Coronary artery (tissue), 2 donors: Measurements from ENCODE around the gene PLAGL1.
A peak's percentile ranks its signal among the peaks of the same experiment; 100 is the strongest.

Experiments
- DNase-seq: peaks from one replicate; pipeline ENCODE4 v3.0.0-alpha.2; 2017; ENCODE audit warnings: low spot score
- H3K27ac ChIP-seq, 2 donors: fragments of 200-600 bp; sonication (generic); one replicate each; pipeline ENCODE4 v1.5.1; 2016 to 2019
- H3K4me3 ChIP-seq: fragments of 200-600 bp; sonication (generic); 2 replicates; pipeline ENCODE4 v1.5.1; 2016; ENCODE audit warnings: mild to moderate bottlenecking, moderate library complexity
- TF ChIP-seq, protein P1 (sequence below): fragments of 200-600 bp; sonication (generic); IDR thresholded peaks from one replicate; pipeline ENCODE4 v1.5.1; 2019; ENCODE audit warnings: antibody characterized with exemption

Gene PLAGL1

DNA sequence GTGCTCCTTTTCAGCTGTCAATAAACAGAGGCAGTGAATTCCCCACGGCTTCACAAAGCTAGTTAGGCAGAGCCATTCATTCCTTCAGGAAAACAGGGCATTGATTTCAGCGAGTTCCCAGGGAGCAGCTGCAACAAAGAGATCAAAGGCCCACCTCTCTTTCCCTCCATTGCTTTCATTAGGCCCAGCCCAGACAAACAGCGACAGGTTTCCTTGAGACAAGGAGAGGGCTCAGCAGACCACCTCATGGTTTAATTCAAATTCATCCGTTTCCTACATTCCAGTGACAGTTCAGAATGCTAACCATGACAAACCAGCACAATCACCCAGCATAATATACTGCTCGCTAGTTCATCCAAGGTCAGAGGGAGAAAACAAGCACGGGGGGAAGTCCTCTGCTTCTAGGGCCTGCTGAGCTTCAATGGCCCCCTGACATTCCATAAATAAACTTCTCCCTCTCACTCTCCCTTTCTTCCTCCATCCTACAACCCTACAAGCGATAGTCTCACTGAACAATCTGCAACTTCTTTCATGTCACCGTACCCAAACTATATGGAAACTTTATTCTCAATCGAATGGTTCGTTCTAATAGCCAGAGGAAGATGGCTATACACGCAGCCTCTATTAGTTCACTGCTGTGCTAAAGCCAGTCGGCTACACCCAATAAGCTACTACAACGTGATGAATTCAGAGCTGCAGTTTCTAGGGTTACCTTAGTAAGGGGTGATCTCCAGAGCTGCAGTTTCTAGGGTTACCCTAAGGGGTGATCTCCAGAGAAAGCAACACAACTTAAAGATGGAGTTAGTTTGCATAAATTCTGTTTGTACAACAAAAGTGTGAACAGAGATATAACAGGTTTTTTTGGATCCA, 34.7 kb downstream of the PLAGL1 start:
- TF ChIP-seq, protein P1, sequence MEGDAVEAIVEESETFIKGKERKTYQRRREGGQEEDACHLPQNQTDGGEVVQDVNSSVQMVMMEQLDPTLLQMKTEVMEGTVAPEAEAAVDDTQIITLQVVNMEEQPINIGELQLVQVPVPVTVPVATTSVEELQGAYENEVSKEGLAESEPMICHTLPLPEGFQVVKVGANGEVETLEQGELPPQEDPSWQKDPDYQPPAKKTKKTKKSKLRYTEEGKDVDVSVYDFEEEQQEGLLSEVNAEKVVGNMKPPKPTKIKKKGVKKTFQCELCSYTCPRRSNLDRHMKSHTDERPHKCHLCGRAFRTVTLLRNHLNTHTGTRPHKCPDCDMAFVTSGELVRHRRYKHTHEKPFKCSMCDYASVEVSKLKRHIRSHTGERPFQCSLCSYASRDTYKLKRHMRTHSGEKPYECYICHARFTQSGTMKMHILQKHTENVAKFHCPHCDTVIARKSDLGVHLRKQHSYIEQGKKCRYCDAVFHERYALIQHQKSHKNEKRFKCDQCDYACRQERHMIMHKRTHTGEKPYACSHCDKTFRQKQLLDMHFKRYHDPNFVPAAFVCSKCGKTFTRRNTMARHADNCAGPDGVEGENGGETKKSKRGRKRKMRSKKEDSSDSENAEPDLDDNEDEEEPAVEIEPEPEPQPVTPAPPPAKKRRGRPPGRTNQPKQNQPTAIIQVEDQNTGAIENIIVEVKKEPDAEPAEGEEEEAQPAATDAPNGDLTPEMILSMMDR: no peak
- H3K27ac ChIP-seq: no peak overlapping the region
- no peak for DNase-seq
- no peak overlapping the region for H3K4me3 ChIP-seq

DNA sequence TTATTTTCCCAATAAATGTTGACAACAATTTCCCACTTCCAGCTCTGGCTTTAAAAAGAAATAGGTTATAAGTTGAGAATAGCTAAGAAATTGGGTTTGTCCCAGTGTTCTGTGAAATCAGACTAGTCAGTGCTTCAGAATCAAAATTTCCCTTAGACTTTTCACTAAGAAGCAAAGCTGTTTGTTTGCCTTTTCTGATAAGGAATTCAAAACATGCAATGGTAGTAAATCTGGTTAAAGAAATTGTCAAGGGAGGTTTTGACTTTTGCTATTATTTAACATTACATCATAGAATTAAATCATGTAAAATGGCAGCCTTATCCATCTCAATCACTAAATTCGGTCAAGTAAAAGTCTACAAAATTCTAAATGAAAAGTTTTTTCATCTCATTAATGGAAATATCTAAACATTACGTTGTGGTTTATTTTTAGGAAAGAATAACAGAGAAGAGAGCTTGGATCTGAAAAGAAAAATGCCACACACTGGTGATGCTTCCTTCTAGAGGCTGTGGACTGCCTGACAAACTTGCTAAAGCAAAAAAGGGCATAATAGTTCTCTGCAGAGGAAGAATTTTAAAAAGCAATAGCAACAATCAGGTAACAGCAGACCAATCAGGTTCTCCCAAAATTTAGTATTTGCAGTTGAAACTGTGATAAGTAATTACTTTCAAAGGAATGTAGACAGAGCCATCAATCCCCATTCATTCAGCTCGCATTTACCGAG, 36.4 kb downstream of the PLAGL1 start:
- H3K4me3 ChIP-seq: no peak overlapping the region
- TF ChIP-seq, protein P1: no peak
- no peak for DNase-seq
- peak overlapping the region in 1 of 2 donors; percentile 14 for H3K27ac ChIP-seq

DNA sequence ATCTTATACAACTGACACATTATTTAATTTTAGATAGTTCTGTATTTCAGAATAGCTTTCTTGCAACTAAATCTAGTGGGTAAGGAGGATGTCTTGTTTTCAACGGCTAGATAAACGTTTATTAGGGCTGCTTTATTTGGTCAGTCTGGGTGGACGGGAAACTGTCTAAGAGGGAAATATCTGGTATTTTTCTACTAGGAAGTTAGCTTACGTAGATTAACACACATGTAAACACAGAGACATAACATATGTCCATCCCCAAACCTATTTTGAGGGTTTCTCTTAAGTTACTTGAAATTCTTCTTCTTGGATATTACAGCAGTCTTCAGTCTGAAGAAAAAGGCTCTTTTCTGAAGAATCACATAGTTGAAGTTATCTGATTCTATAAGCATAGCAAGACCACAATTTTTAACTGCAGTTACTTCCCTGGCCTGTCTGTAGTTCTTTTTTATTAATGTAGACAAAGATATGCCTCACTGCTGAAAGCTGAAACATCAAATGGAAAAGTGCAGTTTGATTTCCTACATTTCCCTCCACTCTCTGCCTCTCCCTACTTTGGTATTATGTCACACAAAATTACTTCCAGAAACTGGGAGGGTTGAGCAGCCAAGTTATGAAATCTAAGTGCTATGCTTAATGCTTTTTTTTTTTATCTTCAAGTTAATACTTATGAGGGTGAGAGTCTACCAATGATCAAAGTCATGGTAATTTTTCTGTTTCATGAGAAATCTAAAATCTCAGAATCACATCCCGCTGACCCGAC, 37.4 kb downstream of the PLAGL1 start:
- Histone ChIP-seq H3K27ac (no peak overlapping the region), H3K4me3 (no peak overlapping the region)
- TF ChIP-seq, protein P1: no peak
- no peak for DNase-seq

DNA sequence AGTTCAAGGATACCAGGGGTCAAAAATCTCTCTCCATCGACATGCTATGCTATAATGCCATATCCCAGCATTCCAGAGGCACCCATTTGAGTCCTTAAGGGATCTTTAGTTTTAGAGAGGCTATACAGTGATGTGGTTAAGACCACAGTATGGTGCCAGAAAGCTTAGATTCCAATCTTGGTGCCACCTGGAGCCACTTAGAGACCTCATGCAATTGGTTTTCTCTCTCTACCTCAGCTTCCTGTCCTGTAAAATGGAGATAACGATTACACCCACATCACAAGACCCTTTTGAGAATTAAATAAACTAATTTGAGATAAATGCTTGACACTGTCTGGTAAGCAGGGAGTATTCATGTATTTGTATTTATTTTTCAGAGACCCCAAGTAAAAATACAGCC, 39.0 kb downstream of the PLAGL1 start:
- no peak for DNase-seq

DNA sequence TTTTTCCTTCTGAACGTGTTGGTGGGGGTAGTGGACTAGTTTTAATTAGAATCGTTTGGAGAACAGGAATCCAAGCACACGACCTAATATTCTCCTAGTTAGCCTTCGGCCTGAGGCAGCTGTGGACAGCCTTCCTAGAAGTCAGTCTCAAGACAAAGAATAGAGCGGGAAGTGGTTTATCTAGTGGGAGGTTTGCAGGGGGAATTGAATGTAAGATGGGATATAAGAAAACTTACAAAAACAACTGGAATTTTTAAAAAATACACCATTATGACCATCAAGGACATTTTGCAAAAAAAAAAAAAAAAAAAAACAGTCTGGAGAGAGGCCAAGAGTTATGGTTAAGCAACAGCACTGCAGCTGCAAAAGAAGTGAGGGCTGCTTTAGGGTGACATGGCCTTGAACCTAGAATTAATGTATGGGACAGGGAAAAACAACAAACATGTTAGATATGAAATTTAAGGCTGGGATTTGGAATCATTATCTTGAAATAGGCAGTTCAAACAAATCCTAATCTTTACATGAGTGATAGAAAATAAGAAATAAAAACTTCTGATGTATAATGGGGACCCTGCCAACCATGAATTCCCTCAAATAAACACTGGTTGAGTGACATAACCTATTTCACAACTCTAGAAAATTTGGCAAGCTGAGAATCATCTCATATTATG, 40.2 kb downstream of the PLAGL1 start:
- Histone ChIP-seq H3K4me3 (no peak overlapping the region), H3K27ac (no peak overlapping the region)
- TF ChIP-seq, protein P1: no peak
- DNase-seq: no peak

More for the DNA sequence above, 39.0 kb downstream of the PLAGL1 start:
- Histone ChIP-seq H3K27ac (no peak overlapping the region), H3K4me3 (no peak overlapping the region)
- TF ChIP-seq, protein P1: no peak

DNA sequence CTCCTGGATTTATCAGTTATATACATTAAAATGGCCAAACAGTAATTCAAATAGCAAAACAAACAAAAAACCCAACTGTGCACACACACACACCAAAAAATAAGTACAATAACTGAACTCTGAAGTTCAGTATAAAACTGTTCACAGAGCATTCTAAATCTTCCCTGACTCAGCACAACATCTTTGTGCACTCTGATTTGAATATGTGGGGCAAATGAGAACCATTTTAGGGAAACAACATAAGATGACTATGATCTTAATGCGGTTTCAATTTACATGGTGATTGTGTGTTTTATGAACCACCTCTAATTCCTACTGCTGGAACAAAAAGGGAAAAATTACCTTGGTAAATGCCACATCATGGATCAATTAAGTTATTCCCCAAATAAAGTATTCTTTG, 41.7 kb downstream of the PLAGL1 start:
- Histone ChIP-seq H3K4me3 (no peak overlapping the region), H3K27ac (no peak overlapping the region)
- TF ChIP-seq, protein P1: no peak
- DNase-seq: no peak
